ENCODE data around the gene RXFP1. TPM values are rescaled to one million over a fixed set of nuclear protein-coding genes. Genes with fewer than 3 reads are reported as not detected.

RXFP1 gene
- total RNA-seq, 4 donors from 2014 or later, result 0.10 TPM; not detected in 3

GRCh38 chr4:158613046-158613445 lies 91.4 kb downstream of the RXFP1 start:
- WGBS, 2 donors, result 83 to 91% methylated on average over 1 of the region's 1 CpG
- intact Hi-C loops (cut with DNase I; ENCODE audit: low total_unique reads), result loop anchor here (10.0 kb wide), 1 partner anchor 218 kb away; no protein-coding TSS in a partner anchor
- no peak overlapping the region for H3K4me3 ChIP-seq (ENCODE audit: low read depth, poor library complexity, severe bottlenecking)
- no peak for TF ChIP-seq POLR2A (IDR thresholded peaks at IDR 0.05)
- TF ChIP-seq CTCF (IDR thresholded peaks at IDR 0.05), result no peak
- DNase-seq (ENCODE audit: low spot score in 2 of 2), result no peak

- TF ChIP-seq POLR2A (IDR thresholded peaks at IDR 0.05), result no peak
- H3K4me3 ChIP-seq (ENCODE audit: low read depth, poor library complexity, severe bottlenecking), result no peak overlapping the region
- DNase-seq (ENCODE audit: low spot score in 2 of 2), result no peak
- intact Hi-C loops (cut with DNase I; ENCODE audit: low total_unique reads), result loop anchor here (10.0 kb wide), 1 partner anchor 223 kb away; no protein-coding TSS in a partner anchor
Observed at GRCh38 chr4:158617956-158618355, 96.3 kb downstream of the RXFP1 start.

GRCh38 chr4:158621729-158622128 lies 100.0 kb downstream of the RXFP1 start:
- intact Hi-C loops (cut with DNase I; ENCODE audit: low total_unique reads), result loop anchor here (10.0 kb wide), 1 partner anchor 637 kb away; no protein-coding TSS in a partner anchor
- no peak for DNase-seq (ENCODE audit: low spot score in 2 of 2)
- TF ChIP-seq CTCF (IDR thresholded peaks at IDR 0.05) (no peak), POLR2A (IDR thresholded peaks at IDR 0.05) (no peak)
- H3K4me3 ChIP-seq (ENCODE audit: low read depth, poor library complexity, severe bottlenecking), result no peak overlapping the region
- WGBS, 2 donors, result 65 to 76% methylated on average over 4 of the region's 4 CpGs

GRCh38 chr4:158622251-158622650 lies 100.6 kb downstream of the RXFP1 start:
- intact Hi-C loops (cut with DNase I; ENCODE audit: low total_unique reads), result loop anchor here (10.0 kb wide), 1 partner anchor 637 kb away; no protein-coding TSS in a partner anchor
- TF ChIP-seq POLR2A (IDR thresholded peaks at IDR 0.05) (no peak), CTCF (IDR thresholded peaks at IDR 0.05) (no peak)
- WGBS, 2 donors, result 96 to 100% methylated on average over 3 of the region's 3 CpGs
- no peak overlapping the region for H3K4me3 ChIP-seq (ENCODE audit: low read depth, poor library complexity, severe bottlenecking)
- no peak for DNase-seq (ENCODE audit: low spot score in 2 of 2)

- 24 to 33% methylated on average over 3 of the region's 3 CpGs for WGBS, 2 donors
- peak in 1 of 2 donors; percentile 17 for DNase-seq (ENCODE audit: low spot score in 2 of 2)
- no peak for TF ChIP-seq POLR2A (IDR thresholded peaks at IDR 0.05)
- peak in 1 of 3 donors; percentile 24 for TF ChIP-seq CTCF (IDR thresholded peaks at IDR 0.05)
- no peak overlapping the region for H3K4me3 ChIP-seq (ENCODE audit: low read depth, poor library complexity, severe bottlenecking)
- intact Hi-C loops (cut with DNase I; ENCODE audit: low total_unique reads), result loop anchor here (5.0 to 10.0 kb wide), 2 partner anchors 363 to 640 kb away; no protein-coding TSS in a partner anchor
Observed at GRCh38 chr4:158624889-158625478, 103.3 kb downstream of the RXFP1 start.

- WGBS, 2 donors, result 53 to 54% methylated on average over 2 of the region's 2 CpGs
- H3K4me3 ChIP-seq (ENCODE audit: low read depth, poor library complexity, severe bottlenecking), result no peak overlapping the region
- TF ChIP-seq POLR2A (IDR thresholded peaks at IDR 0.05), result no peak
- TF ChIP-seq CTCF (IDR thresholded peaks at IDR 0.05), result no peak
- intact Hi-C loops (cut with DNase I; ENCODE audit: low total_unique reads), result loop anchor here (5.0 to 10.0 kb wide), 2 partner anchors 363 to 641 kb away; no protein-coding TSS in a partner anchor
- DNase-seq (ENCODE audit: low spot score in 2 of 2), result no peak
Observed at GRCh38 chr4:158625544-158625943, 103.9 kb downstream of the RXFP1 start.
